Measurements from ENCODE around the gene OR2V2.
"Not testable (repeated sequence)": the region's sequence is repeated elsewhere in the genome, so short reads cannot be mapped to it uniquely, and the experiment has no call there.

OR2V2 gene

GRCh38 chr5:181127907-181128626 is 19.3 kb upstream of the OR2V2 start:
- ChIA-PET CTCF (no interaction called here), POLR2A (no interaction called here)
- DNase-seq (ENCODE audit: low read depth, low spot score): no peak
- TF ChIP-seq CTCF (IDR thresholded peaks at IDR 0.05; ENCODE audit: insufficient read depth, low read length, missing control alignments): no peak
- H3K4me3 ChIP-seq (ENCODE audit: low read depth, low read length): no peak overlapping the region

- H3K4me3 ChIP-seq (ENCODE audit: low read depth, low read length): no peak overlapping the region
- CTCF ChIA-PET: no interaction called here
- DNase-seq (ENCODE audit: low read depth, low spot score): no peak
- TF ChIP-seq CTCF (IDR thresholded peaks at IDR 0.05; ENCODE audit: insufficient read depth, low read length, missing control alignments): no peak
- POLR2A ChIA-PET: no interaction called here
Measured at GRCh38 chr5:181129601-181130000, 17.8 kb upstream of the OR2V2 start.

- CTCF ChIA-PET; POLR2A ChIA-PET; DNase-seq (ENCODE audit: low read depth, low spot score); H3K4me3 ChIP-seq (ENCODE audit: low read depth, low read length): not testable (repeated sequence)
Measured at GRCh38 chr5:181130081-181130480, 17.3 kb upstream of the OR2V2 start.

GRCh38 chr5:181130832-181131496 is 16.4 kb upstream of the OR2V2 start, which contains the start of gene OR2V1:
OR2V1 (minus strand) TSS chr5:181131169; CDS start chr5:181125304, 5,865 bp downstream.
- ChIA-PET POLR2A (no interaction called here), CTCF (no interaction called here)
- no peak within 1 kb of the TSS for H3K4me3 ChIP-seq (ENCODE audit: low read depth, low read length)
- no peak for DNase-seq (ENCODE audit: low read depth, low spot score)
- no peak for TF ChIP-seq CTCF (IDR thresholded peaks at IDR 0.05; ENCODE audit: insufficient read depth, low read length, missing control alignments)

- no peak overlapping the region for H3K4me3 ChIP-seq (ENCODE audit: low read depth, low read length)
- ChIA-PET CTCF (no interaction called here), POLR2A (no interaction called here)
- no peak for DNase-seq (ENCODE audit: low read depth, low spot score)
- no peak for TF ChIP-seq CTCF (IDR thresholded peaks at IDR 0.05; ENCODE audit: insufficient read depth, low read length, missing control alignments)
Measured at GRCh38 chr5:181131514-181131913, 15.9 kb upstream of the OR2V2 start.

GRCh38 chr5:181133083-181133482 is 14.3 kb upstream of the OR2V2 start:
- POLR2A ChIA-PET: no interaction called here

More at GRCh38 chr5:181133083-181133482, 14.3 kb upstream of the OR2V2 start:
- H3K4me3 ChIP-seq (ENCODE audit: low read depth, low read length): no peak overlapping the region
- CTCF ChIA-PET: no interaction called here
- TF ChIP-seq CTCF (IDR thresholded peaks at IDR 0.05; ENCODE audit: insufficient read depth, low read length, missing control alignments): no peak
- no peak for DNase-seq (ENCODE audit: low read depth, low spot score)
